HG02588 (cell line): ENCODE data around the gene ITM2C.
A peak's percentile ranks its signal among the peaks of the same experiment; 100 is the strongest.

Experiments used
- ATAC-seq: cut with Tn5 transposase; IDR thresholded peaks from one replicate; pipeline ENCODE4 v1.9.1; 2021; ENCODE audit warnings: mild to moderate bottlenecking, moderate library complexity; ENCODE audit not compliant: unreplicated experiment

The ITM2C gene

DNA sequence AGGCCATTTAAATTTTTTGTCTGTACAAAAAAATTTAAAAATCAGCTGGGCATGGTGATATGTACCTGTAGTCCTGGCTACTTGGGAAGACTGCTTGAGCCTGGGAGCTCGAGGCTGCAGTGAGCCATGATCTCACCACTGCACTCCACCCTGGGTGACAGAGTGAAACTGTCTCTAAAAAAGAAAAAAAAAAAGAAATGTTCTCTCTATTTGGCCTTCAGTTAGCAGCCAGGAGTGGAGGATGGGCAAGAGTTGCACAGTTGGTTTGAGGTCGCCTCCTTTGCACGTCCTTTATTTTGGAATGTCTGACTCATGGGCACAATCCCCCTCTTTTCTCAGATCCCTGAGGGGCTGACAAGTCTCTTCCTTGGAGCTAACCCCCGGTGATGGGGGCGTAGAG is 26.3 kb downstream of the ITM2C start:
- ATAC-seq, result no peak

DNA sequence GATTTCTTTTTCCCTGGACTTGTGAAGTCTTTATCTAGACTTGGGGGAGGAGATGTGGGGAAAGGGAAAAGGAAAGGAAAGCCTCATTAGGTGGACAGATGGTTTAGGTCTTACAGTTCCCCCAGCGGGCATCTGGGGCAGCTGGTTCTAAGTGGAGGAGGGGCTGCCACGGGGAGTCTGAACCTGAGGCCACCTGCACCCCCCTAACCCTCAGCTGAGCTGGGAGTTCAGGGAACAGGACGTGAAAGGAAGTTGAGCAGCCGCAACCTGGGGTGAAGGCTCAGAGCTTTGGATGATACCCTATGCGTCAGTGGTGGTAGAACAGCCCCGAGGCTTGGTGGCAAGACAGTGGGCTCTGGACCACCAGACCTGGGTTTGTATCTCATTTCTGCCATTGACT is 26.8 kb downstream of the ITM2C start:
- ATAC-seq, result no peak

DNA sequence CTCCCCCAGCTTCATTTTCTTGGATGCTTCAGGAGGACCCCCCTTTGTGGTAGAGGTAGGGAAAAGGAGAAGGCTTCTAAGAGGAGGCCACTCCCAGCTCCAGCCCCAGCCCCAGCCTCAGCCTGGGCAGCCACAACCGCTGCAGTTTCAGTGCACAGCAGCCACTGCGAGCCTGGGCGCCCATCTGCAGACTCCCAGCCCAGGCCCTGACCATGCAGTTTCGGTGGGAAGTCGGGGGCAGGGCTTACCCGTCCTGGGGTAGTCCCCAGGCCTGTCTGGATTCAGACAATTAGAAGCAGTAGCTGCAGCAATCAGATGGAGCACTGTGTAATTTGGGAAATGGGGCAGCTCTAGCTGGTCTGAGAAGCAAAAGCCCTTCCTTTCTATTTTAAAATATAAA is 28.6 kb downstream of the ITM2C start:
- peak; percentile 77 for ATAC-seq

DNA sequence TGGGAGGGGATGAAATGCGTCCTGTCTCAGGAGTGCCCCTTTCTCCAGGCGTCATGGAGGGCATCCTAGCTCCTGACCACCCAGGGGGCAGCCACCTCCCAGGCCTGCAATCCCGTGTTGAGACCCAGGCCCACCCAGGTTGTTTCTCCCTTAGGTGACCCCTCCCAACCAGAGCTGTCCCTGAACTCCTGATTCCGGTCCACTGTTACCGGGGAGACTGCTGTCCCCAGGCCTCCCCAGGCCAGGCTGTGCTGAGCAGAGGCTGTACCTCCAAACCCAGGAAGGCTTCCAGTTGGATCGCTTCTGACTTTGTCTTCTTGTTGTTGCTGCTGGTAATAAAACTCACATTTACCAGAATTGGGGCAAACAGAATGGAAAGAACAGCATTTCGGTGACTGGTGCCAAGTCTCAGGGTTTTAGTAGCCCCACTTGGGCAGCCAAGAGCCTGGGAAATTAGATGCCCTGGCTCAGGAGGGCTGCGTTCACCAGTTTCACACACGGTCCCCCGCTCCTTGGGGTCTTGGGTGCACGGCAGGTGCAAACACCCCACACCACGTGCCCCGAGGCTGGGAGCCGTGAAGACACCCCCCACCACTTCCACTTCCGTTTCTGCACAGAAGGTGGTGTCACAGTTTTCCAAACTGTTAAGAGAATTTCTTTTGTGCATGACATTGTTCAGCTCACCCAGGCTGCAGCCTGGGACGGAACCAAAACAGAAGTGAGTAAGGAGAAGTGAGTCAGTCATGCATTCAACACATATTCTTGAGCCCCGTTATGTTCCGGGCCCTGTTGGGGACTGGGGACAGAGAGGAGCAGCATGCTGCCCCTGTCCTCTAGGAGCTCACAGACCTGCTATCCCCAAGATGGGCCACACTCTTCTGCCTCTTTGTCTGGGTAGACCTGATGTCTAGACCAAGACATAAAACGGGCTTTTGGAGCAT is 29.4 kb downstream of the ITM2C start:
- ATAC-seq, result no peak

DNA sequence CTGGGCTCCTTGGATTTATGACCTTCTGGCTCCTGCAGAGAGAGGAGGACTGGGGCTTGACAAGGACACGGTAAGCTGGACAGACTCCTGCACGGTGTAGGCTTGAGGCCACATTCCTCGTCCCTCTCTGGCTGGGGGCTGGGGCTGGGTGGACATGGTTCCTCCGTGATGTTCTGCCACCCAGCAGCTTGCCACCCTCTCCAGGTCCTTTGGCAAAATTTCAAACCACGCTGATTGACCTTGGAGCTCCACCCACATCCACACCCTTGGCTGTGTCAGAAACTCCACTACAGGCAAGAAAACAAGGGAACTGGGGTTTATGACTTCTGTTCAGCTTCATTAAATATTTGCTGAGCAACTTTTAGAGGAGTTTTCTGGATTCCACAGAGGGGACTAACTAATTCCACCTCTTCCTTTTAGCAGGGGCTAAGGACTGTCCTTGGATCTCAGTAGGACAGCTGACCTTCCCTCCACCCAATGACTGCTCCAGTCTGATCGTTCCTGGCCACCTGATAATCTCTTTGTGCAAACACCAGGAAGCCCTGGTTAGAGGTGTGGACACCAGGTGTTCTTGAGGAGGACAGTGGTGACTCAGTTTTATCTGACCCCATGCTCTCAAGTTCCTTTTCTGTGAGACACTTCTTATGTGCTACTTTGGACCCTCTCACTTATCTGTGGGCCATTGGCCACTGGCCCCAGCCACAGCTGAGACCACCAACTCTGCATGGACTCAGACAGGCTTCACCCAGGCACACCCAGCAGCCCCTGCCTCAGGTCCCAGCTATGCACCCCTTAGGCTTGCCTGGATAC is 31.0 kb downstream of the ITM2C start:
- ATAC-seq, result no peak

DNA sequence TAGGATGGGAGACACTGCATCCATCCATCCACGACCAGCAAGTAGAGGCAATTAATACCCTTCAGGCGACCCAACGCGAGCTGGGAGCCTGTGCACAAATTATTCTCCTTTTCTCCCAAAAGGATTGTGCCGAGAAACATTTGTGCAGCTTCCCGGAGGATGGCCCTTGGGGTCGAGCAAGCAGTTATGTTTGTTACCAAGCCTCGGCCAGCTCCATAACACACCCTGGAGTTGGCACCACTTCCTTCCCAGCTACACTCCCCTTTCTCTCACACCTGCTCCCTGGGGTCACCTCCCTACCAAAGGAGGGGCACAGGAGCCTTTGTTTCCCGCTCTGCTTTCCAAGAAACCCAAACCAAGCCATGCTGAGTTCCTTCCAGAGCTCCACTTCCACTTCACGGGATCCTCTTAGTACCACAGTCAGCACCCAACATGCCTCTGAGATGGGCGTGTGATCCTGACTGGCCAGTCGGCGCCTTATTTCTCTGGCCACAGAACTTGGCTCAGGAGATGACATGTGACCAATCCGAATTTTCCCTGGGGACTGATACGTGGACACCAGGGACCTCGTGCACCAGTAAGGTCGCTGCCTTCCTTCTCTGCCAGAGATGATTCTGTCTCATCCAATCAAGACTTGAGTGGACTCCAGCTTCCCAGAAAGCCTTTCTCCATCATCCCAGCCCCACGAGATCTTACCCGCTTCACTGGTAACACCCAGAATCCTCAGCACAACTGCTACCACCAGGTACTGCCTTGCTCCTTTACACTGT is 31.8 kb downstream of the ITM2C start:
- no peak for ATAC-seq

DNA sequence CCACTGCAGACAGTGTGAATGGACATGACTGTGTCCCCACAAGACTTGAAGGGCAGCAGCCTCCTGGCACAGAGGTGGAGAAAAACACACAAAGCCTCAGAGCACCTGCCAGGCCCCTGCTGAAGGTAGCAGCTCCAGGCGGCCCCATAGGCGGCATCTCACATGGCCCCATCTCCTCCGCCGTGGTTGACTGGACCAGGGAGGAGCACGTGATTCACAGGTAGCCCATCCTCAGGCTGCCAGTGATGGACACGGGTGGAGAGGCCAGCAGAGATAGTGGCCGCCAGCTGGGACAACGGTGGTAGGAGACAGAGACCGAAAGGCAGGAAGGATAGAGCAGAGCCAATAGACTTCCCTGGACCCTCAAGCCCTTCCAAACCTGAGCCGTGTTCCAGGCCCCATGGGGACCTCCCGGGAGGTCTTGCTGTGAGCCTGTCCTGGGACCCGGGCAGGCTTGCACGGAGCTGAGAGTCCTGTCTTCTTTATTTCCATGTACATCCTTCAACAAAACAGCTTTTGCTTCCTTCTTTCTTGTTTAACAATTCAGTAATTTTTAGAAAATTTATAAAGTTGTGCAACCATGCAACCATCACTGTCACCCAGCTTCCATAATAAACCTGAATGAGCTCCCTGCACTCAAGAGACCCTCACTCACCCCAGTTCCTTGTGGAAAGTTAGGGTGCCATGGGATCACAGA is 33.4 kb downstream of the ITM2C start:
- no peak for ATAC-seq

DNA sequence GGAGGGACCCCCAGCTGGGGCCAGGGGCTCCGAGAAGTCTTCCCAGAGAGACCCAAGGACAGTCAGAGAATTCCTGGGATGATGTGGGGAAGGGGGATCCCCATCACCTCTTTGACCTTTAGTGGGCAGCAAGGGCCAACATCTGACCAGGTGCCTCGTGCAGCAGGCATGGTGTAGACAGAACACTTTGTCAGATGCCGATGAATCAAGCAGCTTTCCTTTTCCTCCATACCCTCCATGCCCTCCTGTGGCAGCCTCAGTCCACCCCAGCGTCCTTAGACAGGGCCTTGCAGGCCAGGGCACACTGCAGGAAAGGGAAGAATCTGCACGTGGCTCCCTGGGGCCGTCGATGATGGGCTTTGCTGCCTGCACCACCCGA is 34.0 kb downstream of the ITM2C start:
- no peak for ATAC-seq

DNA sequence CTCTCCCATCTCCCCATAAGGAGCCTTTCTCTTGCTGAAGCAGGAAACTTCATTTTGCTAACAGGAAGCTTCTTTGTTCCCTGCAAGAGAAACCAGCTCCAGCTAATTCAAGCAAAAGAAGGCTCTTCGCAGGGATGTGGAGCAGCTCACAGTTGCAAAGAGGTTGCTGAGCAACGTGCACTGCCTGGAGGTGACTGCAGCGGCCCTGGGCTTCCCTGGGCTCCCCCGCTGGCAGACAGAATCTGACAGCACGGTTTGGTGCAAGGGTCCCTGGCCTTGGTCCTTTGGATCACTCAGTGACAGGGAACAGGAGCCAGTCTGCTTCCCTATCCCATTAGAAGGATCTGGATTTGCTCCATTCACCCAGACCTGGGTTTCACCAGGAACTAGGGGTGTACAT is 34.5 kb downstream of the ITM2C start:
- ATAC-seq, result no peak

DNA sequence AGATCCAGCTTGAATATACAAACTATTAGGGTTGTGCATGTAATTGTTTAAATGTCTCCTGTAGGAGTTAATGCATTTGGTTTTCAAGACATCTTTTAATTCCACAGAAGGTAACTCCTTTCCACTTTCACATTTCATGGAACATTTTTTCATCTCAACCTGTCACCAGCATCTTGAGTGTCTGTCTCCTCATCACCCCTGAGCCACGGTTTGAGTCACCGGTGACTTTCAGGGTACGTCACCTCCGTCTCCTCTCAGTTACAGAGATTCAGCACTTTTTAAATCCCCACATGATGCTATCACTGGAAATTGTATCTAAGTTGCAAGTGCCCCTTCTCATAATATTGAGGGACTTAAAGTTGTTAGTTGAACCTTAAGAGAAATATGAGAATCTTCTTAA is 35.0 kb downstream of the ITM2C start:
- ATAC-seq, result no peak

DNA sequence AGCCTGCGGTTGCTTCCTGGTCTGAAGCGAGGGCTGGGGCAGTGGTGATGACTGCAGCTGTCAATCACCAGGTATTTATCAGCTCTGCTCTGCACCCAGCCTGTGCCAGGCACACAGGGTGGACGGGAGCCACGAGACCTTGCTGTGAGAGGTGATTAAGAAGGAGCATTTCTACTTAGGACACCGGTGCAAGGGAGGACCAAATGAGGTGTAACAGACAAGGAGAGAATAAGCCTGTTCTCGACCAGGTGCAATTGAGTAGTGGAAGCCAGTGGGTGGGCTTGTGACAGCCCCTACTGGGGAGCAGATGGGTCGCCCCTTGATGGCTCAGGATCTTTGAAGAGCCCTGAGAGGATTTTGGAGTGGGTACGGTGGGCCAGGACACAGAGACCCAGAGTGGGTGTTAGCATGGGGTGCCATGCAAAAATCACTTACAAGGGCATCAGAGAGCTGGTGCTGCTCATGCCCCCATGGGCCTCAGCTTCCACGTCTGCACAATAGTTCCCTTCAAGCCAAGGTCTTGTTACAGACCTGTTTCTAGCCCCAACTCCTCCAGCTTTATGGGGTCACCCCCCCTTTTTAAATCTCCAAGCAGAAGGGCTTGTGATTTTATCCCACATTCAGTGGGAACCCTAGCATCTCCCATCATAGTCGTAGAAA is 35.7 kb downstream of the ITM2C start:
- ATAC-seq, result no peak

DNA sequence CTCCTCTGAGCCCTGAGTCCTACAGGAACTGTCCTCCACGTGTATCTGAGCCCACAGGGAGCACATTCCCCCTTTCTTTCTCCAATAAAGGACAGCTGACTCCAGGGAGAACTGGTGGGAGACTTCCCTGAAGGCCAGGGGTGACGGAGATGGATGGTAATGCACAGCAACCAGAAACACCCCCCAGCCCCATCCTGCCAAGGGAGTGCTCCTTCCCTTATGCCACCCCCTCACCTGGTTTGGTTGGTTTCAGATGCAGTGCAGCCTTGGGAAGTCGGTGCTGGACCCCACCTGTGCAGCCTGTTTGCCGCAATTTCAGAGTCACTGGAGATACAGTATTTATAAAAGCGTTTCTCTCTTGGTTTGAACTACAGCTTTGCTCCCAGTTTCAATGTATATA is 36.3 kb downstream of the ITM2C start:
- no peak for ATAC-seq

DNA sequence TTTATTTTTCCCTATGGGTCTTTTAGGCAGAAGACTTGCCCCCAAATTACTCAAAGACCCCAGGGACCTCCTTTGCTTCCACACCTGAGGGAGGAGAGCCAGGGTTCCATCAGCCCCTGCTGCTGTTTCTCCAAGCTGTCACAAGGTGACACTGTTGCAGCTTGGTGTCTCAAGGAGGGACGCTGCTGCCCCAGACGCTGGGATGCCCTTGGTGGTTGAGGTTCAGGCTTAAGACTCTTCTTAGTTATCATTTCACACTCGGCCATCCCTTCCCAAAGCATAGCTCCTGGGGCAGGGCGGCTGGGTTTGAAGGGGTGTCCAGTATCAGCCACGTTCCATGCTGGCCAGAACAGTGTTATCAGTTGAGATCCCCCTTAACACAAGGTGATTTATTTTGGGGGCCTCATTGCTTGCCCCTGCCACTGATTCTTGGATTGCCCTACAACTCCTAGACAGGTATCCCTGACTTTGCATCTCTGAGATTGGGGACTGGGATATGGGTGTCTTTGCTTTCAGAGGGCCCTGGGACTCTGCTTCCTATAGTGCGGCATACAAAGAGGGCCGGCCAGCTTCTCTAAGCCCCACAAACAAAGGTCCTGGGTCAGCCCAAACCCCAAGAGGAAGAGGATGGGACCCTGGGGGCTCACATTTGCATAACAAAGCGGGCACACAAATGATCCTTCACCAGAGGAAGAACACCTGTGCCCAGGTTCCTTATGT is 37.6 kb downstream of the ITM2C start:
- peak; percentile 61 for ATAC-seq

DNA sequence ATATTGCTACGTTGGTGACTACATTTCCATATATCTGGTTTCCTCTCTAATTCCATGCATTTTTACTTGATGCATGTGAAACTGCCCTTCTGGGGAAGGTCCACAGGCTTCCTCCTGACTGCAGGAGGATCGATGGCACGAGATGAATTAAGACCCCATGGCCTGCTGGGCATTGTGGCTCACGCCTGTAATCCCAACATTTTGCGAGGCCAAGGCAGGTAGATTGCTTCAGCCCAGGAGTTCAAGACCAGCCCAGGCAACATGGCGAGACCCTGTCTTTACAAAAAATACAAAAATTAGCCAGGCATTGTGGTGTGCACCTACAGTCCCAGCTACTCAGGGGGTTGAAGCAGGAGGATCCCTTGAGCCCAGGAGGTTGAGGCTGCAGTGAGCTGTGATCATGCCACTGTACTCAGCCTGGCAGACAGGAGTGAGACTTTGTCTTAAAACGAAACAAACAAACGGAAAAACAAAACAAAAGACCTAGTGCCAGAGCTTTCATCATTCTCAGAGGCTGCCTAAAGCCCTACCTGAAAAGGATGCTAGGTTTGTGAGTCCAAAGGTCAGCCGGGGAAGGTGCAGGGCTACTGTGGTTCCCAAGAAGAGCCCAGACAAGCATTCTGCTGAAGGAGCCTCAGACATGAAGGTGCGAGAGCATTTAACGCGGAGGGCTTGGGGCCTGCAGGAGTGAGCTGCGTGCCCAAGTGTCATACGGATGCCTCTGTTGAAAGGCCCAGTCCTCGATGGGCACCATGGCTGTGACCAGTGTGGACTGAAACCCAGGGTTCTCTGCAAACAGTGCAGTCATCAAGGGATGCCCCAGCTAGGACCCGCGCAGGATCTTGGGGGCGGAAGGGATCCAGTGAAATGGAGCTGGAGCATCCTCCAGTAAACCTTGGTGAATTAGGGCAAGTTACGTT is 38.7 kb downstream of the ITM2C start:
- no peak for ATAC-seq

DNA sequence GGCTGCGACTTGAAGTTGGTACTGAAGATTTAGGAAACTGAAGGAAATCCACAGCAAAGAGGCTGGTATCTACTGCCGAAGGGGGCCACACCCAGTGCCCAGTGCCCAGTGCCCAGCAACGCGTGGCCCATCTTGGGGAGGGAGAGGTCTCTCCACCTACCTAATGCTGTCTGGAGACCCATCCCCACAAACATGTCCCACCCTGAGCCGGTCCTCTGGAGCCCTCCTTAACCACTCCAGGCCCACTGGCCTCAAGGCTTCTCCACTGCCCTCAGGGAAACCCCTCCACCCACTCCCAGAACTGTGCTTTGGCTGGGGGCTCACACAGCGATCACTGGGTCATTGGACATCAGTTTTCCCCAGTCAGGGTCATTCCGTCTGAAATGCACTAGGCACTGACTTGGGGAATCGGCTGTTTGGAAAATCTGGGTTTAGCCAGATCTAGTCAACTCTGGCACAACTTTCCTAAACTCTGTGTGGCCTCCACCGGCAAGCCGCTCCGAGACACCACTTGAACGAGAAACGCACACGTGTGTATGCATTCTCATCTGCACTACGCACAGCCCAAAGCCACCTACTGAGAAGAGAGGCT is 40.2 kb downstream of the ITM2C start:
- no peak for ATAC-seq

DNA sequence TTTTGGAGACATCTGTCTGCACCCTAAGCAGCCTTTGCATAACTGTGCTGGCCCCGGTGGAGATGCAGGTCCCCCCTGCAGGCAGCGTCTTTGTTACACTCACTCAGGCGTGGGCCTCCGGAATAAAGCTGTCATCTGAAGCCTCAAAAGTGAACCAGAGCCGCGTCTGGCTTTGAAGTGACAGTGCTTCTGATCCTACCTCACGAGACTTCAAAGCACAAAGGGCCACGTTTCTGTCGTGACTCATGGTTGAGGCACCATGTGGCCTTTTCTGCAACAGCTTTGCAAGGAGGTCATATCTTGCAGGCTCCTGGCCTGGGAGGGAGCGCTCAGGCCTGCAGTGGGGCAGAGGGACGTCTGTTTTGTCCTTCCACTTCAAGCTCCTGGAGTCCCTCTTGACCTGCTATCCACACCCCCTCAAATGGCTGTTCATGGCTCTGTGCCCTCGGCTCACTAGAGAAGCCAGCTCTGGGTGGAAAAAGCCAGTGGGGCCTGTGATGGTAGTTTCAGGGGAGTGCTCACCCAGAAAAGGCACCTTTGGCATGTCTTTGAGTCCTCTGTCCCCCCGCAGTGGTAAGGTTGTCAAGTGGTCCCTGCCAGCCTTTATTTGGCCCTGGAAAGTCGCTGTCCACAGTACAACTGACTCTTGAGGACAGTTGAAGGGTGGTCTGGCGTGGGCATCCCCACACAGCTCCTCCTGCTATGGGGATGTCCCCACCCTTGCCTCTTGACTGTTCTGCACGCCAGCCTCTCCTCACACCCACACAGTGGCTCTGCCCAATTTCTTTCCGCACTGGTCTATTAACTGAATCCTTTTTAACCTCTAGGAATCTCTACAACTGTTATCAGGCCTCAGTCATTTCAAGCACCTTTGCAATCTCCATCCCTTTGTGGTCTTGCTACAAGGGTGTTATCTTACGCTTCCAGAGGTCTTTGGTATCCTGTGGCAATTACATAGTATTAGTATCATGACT is 41.0 kb downstream of the ITM2C start:
- ATAC-seq, result no peak
